HepG2 (cell line): ENCODE measurements around the gene C9orf78. TPM values are rescaled to one million over a fixed set of nuclear protein-coding genes. Genes with fewer than 3 reads are reported as not detected.
"Not testable (repeated sequence)": the region's sequence is repeated elsewhere in the genome, so short reads cannot be mapped to it uniquely, and the experiment has no call there.

Experiments used
- ATAC-seq: fragments of 200-7000 bp; cut with Tn5 transposase; 3 replicates; pipeline ENCODE4 v1.9.1; 2020; ENCODE audit warnings: mild to moderate bottlenecking, moderate library complexity
- BruUV-seq: library from RNA; stranded (reverse); fragments of 400-500 nt; replicated peaks from 2 replicates; lab custom pipeline; 2021; lab: Mats Ljungman, UMichigan
- CTCF ChIA-PET: fragments of 300-600 bp; formaldehyde crosslinking; extraction: SDS; loops from one replicate; lab custom pipeline; 2021; ENCODE audit warnings: low total read pairs, inconsistent platforms, low intra/inter-chr PET ratio; lab: Yijun Ruan, JAX
- POLR2A ChIA-PET: fragments of 350-600 bp; sonication (Branson Sonifier 250); formaldehyde crosslinking; loops from one replicate; lab custom pipeline; 2020; ENCODE audit warnings: antibody characterized with exemption, inconsistent platforms; lab: Yijun Ruan, JAX
- DNase-seq: peaks from one replicate; pipeline ENCODE4 v3.0.0-alpha.2; 2015; ENCODE audit warnings: low spot score
- FAIRE-seq: peaks from 3 replicates; lab custom pipeline; 2011; peaks lifted over from hg19 to GRCh38; lab: Jason Lieb, UNC
- H2AFZ ChIP-seq: one replicate; pipeline ENCODE4 v1.6.1; 2011; ENCODE audit warnings: low read length, inconsistent platforms
- H3K27ac ChIP-seq: fragments of 300-600 bp; 3 replicates; pipeline ENCODE4 v1.8.0; 2011; ENCODE audit warnings: mixed run types, mild to moderate bottlenecking, mixed read lengths, low read length, inconsistent platforms; ENCODE audit not compliant: insufficient read depth; ENCODE audit errors: extremely low read length
- H3K27me3 ChIP-seq, 2 experiments: fragments of 200-600 bp in 1 of 2; 2 replicates in 1 of 2; 3 replicates in 1 of 2; pipeline versions ENCODE4 v1.6.0 to v1.8.0; 2011; ENCODE audit warnings: low read length in 2 of 2, mild to moderate bottlenecking in 2 of 2, moderate library complexity in 2 of 2, inconsistent platforms in 1 of 2; ENCODE audit not compliant: insufficient read depth in 2 of 2, control insufficient read depth in 1 of 2
- H3K36me3 ChIP-seq, 2 experiments: fragments of 200-600 bp in 1 of 2; replicated peaks in 1 of 2; 2 replicates in 1 of 2; 3 replicates in 1 of 2; pipeline versions ENCODE4 v1.5.1 to v1.8.0; 2011; ENCODE audit warnings: low read length in 2 of 2, inconsistent platforms in 1 of 2; ENCODE audit not compliant: insufficient read depth in 2 of 2, control insufficient read depth in 1 of 2
- H3K4me1 ChIP-seq: 2 replicates; pipeline ENCODE4 v1.5.1; 2012; ENCODE audit warnings: low read length, inconsistent platforms; ENCODE audit not compliant: insufficient read depth
- H3K4me2 ChIP-seq: 2 replicates; pipeline ENCODE4 v1.6.0; 2011; ENCODE audit warnings: low read depth, low read length, inconsistent platforms
- H3K4me3 ChIP-seq, 3 experiments: fragments of 200-600 bp in 1 of 3; sonication (generic), shearing (Covaris generic) in 1 of 3; replicated peaks in 1 of 3; 2 replicates each; pipeline ENCODE4 v1.5.1; 2011 to 2016; ENCODE audit warnings: low read length in 3 of 3, inconsistent platforms in 2 of 3, low read depth in 2 of 3, mild to moderate bottlenecking in 2 of 3, control low read depth in 1 of 3, mixed read lengths in 1 of 3; ENCODE audit not compliant: insufficient read depth in 1 of 3
- H3K79me2 ChIP-seq: one replicate; pipeline ENCODE4 v1.6.1; 2011; ENCODE audit warnings: low read length, inconsistent platforms; ENCODE audit not compliant: insufficient read depth
- H3K9ac ChIP-seq: 2 replicates; pipeline ENCODE4 v1.6.0; 2011; ENCODE audit warnings: mild to moderate bottlenecking, low read depth, low read length, inconsistent platforms; ENCODE audit not compliant: insufficient read depth
- H3K9me3 ChIP-seq: 2 replicates; pipeline ENCODE4 v1.5.1; 2012; ENCODE audit warnings: mild to moderate bottlenecking, low read length
- H4K20me1 ChIP-seq: 2 replicates; pipeline ENCODE4 v1.6.0; 2011; ENCODE audit warnings: inconsistent platforms, mild to moderate bottlenecking, low read length, moderate library complexity; ENCODE audit not compliant: insufficient read depth
- ARID2 ChIP-seq: sonication (generic); formaldehyde crosslinking; IDR thresholded peaks from 2 replicates; pipeline ENCODE4 v1.8.1; 2022; ENCODE audit warnings: mild to moderate bottlenecking, missing genetic modification reagents, borderline replicate concordance
- GABPB1 ChIP-seq: IDR thresholded peaks from 2 replicates; pipeline ENCODE4 v1.6.1; 2016; ENCODE audit warnings: mild to moderate bottlenecking, missing genetic modification reagents, moderate library complexity, missing compliant biosample characterization
- KLF15 ChIP-seq: sonication (generic); formaldehyde crosslinking; IDR thresholded peaks from 2 replicates; pipeline ENCODE4 v1.8.1; 2023; ENCODE audit warnings: borderline replicate concordance, mild to moderate bottlenecking, inconsistent platforms, missing genetic modification reagents, mixed read lengths
- MYC ChIP-seq: sonication (generic); formaldehyde crosslinking; IDR thresholded peaks from 2 replicates; pipeline ENCODE4 v1.9.0; 2021; ENCODE audit warnings: missing genetic modification reagents, borderline replicate concordance
- PHF8 ChIP-seq: sonication (generic); formaldehyde crosslinking; IDR thresholded peaks from 2 replicates; pipeline ENCODE4 v1.5.0; 2020; ENCODE audit warnings: missing genetic modification reagents
- ZNF121 ChIP-seq: sonication (generic); formaldehyde crosslinking; IDR thresholded peaks from 2 replicates; pipeline ENCODE4 v1.5.0; 2020; ENCODE audit warnings: mild to moderate bottlenecking, missing genetic modification reagents
- ZNF768 ChIP-seq: sonication (generic); formaldehyde crosslinking; IDR thresholded peaks from 2 replicates; pipeline ENCODE4 v1.4.0; 2020; ENCODE audit warnings: missing genetic modification reagents
- WGBS: methylation state at CpG from one replicate; pipeline ENCODE4 v1.1.6; 2017; ENCODE audit warnings: low lambda C conversion rate; 5-methylcytosine and 5-hydroxymethylcytosine counted together
- in situ Hi-C: cut with HindIII; loops from 2 replicates; pipeline ENCODE4 v1.10.0; 2017; ENCODE audit warnings: low pct_unique_long_range_greater_than_20kb; ENCODE audit not compliant: extremely low pct_ligation_motif_present
- intact Hi-C: fragments of 100-400 bp; cut with micrococcal nuclease; formaldehyde crosslinking; loops from one replicate; pipeline ENCODE4 v1.10.0; 2022; ENCODE audit not compliant: unreplicated experiment
- polyA plus RNA-seq, 8 experiments: library from polyadenylated mRNA; depleted of rRNA in 3 of 8; stranded (reverse) in 7 of 8; unstranded in 1 of 8; fragments of >200 nt; fragmentation: Illumina TruSeq in 4 of 8; extraction: Trizol in 4 of 8; gene quantifications; 2 replicates each; pipeline versions ENCODE4 v1.2.1 to v1.2.3, GENCODE V29; 2011 to 2016; ENCODE audit warnings: low read depth in 4 of 8, missing spikeins in 1 of 8, mixed read lengths in 1 of 8; ENCODE audit not compliant: insufficient read depth in 1 of 8
- total RNA-seq, 5 experiments: library from RNA; depleted of rRNA; stranded (reverse); fragments of >200 nt; fragmentation: Illumina TruSeq; extraction: Trizol; gene quantifications; 2 replicates each; pipeline ENCODE4 v1.2.3, GENCODE V29; 2016; ENCODE audit warnings: low read depth in 1 of 5
- TF ChIP-seq, protein P1 (sequence below): sonication (generic); formaldehyde crosslinking; IDR thresholded peaks from 2 replicates; pipeline ENCODE4 v1.5.0; 2020; ENCODE audit warnings: missing genetic modification reagents

C9orf78 gene
- total and polyA plus RNA-seq, 2 of the 13 experiments (the other 11 are each of a cell fraction or from before 2014, with no cell fraction given), result 18.4 to 35.5 TPM

GRCh38 chr9:129798973-129799372 is 36.1 kb downstream of the C9orf78 start (continued):
- TF ChIP-seq GABPB1, result no peak
- TF ChIP-seq, protein P1, sequence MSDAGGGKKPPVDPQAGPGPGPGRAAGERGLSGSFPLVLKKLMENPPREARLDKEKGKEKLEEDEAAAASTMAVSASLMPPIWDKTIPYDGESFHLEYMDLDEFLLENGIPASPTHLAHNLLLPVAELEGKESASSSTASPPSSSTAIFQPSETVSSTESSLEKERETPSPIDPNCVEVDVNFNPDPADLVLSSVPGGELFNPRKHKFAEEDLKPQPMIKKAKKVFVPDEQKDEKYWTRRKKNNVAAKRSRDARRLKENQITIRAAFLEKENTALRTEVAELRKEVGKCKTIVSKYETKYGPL (CRISPR knock-in tag), result no peak

DNA sequence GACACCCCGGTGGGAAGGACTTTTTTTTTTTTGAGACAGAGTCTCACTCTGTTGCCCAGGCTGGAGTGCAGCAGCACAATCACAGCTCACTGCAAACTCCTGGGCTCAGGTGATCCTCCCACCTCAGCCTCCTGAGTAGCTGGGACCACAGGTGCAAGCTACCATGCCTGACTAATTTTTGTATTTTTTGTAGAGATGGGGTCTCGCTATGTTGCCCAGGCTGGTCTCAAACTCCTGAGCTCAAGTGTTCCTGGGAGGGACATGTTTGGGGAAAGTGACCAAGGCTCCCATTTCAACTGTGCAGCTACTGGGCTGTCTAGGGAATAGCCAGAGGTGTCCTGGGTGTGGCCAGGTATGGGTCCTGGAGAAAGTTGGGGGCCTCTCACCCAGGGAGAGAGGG is 39.0 kb downstream of the C9orf78 start:
- peaks cover 1 to 17% of the 10 kb centered on the region in 2 experiments; a peak in 3 of 5 replicates for H3K27me3 ChIP-seq
- H3K9ac ChIP-seq, BruUV-seq, H3K36me3 ChIP-seq, H3K27ac ChIP-seq, H2AFZ ChIP-seq, DNase-seq, H3K9me3 ChIP-seq, FAIRE-seq, ATAC-seq, H3K4me3 ChIP-seq, H3K4me1 ChIP-seq, H3K79me2 ChIP-seq, intact Hi-C loops, in situ Hi-C loops, H3K4me2 ChIP-seq, H4K20me1 ChIP-seq, CTCF ChIA-PET, POLR2A ChIA-PET: not testable (repeated sequence)
- TF ChIP-seq ZNF121 (CRISPR knock-in tag), result 0 out of 2 replicates have a peak, but pooled peaks have one; percentile 41
- no CpG with 5 or more reads among the region's 2 CpGs for WGBS

DNA sequence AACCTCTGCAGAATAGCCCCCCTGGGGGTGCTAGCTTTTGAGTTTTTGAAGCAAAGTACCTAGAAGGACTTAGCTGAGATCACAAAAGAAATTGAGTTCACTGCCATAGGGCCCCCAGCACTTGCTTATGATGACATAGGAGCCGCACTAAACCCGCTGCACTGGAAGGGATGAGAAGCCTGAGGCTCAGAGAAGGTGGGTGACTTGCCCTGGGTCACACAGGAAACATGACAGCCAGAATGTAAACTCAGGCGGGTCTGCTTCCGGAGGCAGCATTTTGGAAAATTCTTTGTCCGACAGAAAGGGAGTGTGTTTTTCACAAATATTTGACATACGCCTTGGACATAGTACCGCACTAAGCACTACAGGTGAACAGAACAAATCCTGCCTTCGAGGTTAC is 40.5 kb downstream of the C9orf78 start:
- 7% methylated on average over 7 of the region's 8 CpGs for WGBS
- H3K27me3 ChIP-seq, result peaks cover 1 to 17% of the 10 kb centered on the region in 2 experiments; a peak in 3 of 5 replicates
- intact Hi-C loops, result loop anchor here (5.0 kb wide), 1 partner anchor 42 kb away; the partner anchor contains the start of gene PTGES
- H3K27ac ChIP-seq, result no peak overlapping the region
- DNase-seq, result no peak
- FAIRE-seq, result no peak
- no peaks in the 10 kb centered on the region for H3K9me3 ChIP-seq
- POLR2A ChIA-PET, result no interaction called here
- peaks cover 14% of the 10 kb centered on the region; the same call in 1 of the 2 replicates for H3K4me1 ChIP-seq
- no peak overlapping the region for H2AFZ ChIP-seq
- H3K4me3 ChIP-seq, result no peak overlapping the region
- in situ Hi-C loops, result no loop called here
- H3K79me2 ChIP-seq, result no peaks in the 10 kb centered on the region
- no peaks in the 10 kb centered on the region for H4K20me1 ChIP-seq
- H3K4me2 ChIP-seq, result no peak overlapping the region
- ATAC-seq, result no peak
- H3K9ac ChIP-seq, result no peak overlapping the region
- H3K36me3 ChIP-seq, result no peaks in the 10 kb centered on the region
- no TSS peak for BruUV-seq
- CTCF ChIA-PET, result no interaction called here
- TF ChIP-seq ZNF768 (CRISPR knock-in tag), result peak; percentile 84
- TF ChIP-seq PHF8 (CRISPR knock-in tag), result no peak
- no peak for TF ChIP-seq MYC
- no peak for TF ChIP-seq ARID2
- TF ChIP-seq KLF15, result no peak
